Endothelial cell (in vitro differentiated cells): Measurements from ENCODE around the gene PDE4A. TPM values are rescaled to one million over a fixed set of nuclear protein-coding genes. Genes with fewer than 3 reads are reported as not detected.
A peak's percentile ranks its signal among the peaks of the same experiment; 100 is the strongest.

Experiments used
- DNase-seq: peaks from one replicate; pipeline ENCODE4 v3.0.0; 2021; ENCODE audit warnings: low spot score
- H3K27ac Mint-ChIP-seq: one replicate; pipeline ENCODE4 v1.8.0; 2021; ENCODE audit warnings: mixed read lengths, inconsistent platforms; ENCODE audit not compliant: unreplicated experiment
- H3K27me3 Mint-ChIP-seq: one replicate; pipeline ENCODE4 v1.8.0; 2021; ENCODE audit warnings: mild to moderate bottlenecking, moderate library complexity, mixed read lengths, inconsistent platforms; ENCODE audit not compliant: unreplicated experiment
- H3K36me3 Mint-ChIP-seq: one replicate; pipeline ENCODE4 v1.8.0; 2021; ENCODE audit warnings: mild to moderate bottlenecking, low read depth, mixed read lengths, inconsistent platforms; ENCODE audit not compliant: unreplicated experiment
- H3K4me1 Mint-ChIP-seq: one replicate; pipeline ENCODE4 v1.8.0; 2021; ENCODE audit warnings: mild to moderate bottlenecking, mixed read lengths, inconsistent platforms; ENCODE audit not compliant: unreplicated experiment
- H3K4me3 Mint-ChIP-seq: one replicate; pipeline ENCODE4 v1.8.0; 2021; ENCODE audit warnings: mild to moderate bottlenecking, mixed read lengths, inconsistent platforms; ENCODE audit not compliant: unreplicated experiment
- H3K9me3 Mint-ChIP-seq: one replicate; pipeline ENCODE4 v1.8.0; 2021; ENCODE audit warnings: mixed read lengths, inconsistent platforms; ENCODE audit not compliant: unreplicated experiment
- microRNA-seq: library from miRNA; unstranded; fragments of <30 nt; microRNA quantifications from one replicate; pipeline ENCODE4, GENCODE V29; 2020; ENCODE audit not compliant: unreplicated experiment
- total RNA-seq: library from RNA; stranded (reverse); fragmentation: NEBNext Ultra II Directional; extraction: Animal tissue kit (Norgen Biotek cat#: 25700); gene quantifications from one replicate; pipeline ENCODE4 v1.2.1, GENCODE V29; 2021; ENCODE audit not compliant: unreplicated experiment
- TF ChIP-seq, protein P1 (sequence below): fragments of 200-600 bp; sonication (generic); IDR thresholded peaks from one replicate; pipeline ENCODE4 v1.5.0; 2021; ENCODE audit warnings: antibody characterized with exemption; ENCODE audit not compliant: unreplicated experiment

Gene PDE4A
- total RNA-seq, 1 donor from 2014 or later = 0.46 TPM

DNA sequence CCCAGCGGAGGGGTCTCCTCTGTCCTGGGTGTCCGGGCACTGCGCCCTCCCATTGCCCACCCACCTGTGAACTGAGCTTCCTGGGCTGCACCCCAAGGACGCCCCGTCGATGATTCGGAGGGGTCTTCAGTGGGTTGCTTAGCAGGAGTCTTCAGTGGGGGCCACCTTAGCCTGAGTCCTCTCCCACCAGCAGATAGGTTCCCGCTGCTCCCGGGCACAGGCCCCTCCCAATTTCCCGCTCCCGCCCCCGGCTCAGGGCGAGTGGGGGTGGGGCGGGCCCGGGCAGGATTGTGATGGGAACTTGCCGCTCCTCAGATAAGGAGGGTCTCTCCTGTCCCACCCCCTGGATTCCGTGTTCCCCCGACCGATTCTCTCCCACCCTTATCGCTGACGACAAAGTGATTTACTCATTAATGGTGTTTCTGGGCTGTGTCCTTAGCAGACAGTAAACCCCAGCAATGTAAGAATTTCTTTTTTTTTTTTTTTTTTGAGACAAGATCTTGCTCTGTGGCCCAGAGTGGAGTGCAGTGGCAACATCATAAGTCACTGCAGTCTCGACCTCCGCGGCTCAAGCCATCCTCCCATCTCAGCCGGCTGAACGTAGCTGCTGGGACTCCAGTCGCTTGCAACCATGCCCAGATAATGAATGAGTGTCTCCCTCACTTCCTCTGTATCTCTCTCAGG, 97.6 kb downstream of the PDE4A start:
- H3K27me3 Mint-ChIP-seq = peaks cover 42% of the 10 kb centered on the region
- peaks cover 18% of the 10 kb centered on the region for H3K4me1 Mint-ChIP-seq
- H3K27ac Mint-ChIP-seq = no peak overlapping the region
- H3K9me3 Mint-ChIP-seq = no peaks in the 10 kb centered on the region
- no peak for DNase-seq
- TF ChIP-seq, protein P1, sequence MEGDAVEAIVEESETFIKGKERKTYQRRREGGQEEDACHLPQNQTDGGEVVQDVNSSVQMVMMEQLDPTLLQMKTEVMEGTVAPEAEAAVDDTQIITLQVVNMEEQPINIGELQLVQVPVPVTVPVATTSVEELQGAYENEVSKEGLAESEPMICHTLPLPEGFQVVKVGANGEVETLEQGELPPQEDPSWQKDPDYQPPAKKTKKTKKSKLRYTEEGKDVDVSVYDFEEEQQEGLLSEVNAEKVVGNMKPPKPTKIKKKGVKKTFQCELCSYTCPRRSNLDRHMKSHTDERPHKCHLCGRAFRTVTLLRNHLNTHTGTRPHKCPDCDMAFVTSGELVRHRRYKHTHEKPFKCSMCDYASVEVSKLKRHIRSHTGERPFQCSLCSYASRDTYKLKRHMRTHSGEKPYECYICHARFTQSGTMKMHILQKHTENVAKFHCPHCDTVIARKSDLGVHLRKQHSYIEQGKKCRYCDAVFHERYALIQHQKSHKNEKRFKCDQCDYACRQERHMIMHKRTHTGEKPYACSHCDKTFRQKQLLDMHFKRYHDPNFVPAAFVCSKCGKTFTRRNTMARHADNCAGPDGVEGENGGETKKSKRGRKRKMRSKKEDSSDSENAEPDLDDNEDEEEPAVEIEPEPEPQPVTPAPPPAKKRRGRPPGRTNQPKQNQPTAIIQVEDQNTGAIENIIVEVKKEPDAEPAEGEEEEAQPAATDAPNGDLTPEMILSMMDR = no peak
- H3K4me3 Mint-ChIP-seq = peak overlapping the region; percentile 26
- H3K36me3 Mint-ChIP-seq = peaks cover 7% of the 10 kb centered on the region

GRCh38 chr19:10518444-10519361, 98.4 kb downstream of the PDE4A start:
- H3K9me3 Mint-ChIP-seq = no peaks in the 10 kb centered on the region
- peaks cover 35% of the 10 kb centered on the region for H3K27me3 Mint-ChIP-seq
- no peak overlapping the region for H3K27ac Mint-ChIP-seq
- H3K4me1 Mint-ChIP-seq = peaks cover 18% of the 10 kb centered on the region
- peaks cover 7% of the 10 kb centered on the region for H3K36me3 Mint-ChIP-seq
- no peak for DNase-seq
- TF ChIP-seq, protein P1 = no peak
- peak overlapping the region; percentile 60 for H3K4me3 Mint-ChIP-seq

Small RNA genes within 50 kb of the gene (microRNA-seq; reads per million reads assigned to microRNA genes)
- 1.5 reads per million, percentile 23 among the genes with 10 or more reads in this experiment for gene MIR1181

Other genes with a start within 250 kb of the PDE4A start
- gene DNMT1, start 225.6 kb upstream of the PDE4A start, total RNA-seq = 119 TPM
- gene S1PR2, start 189.2 kb upstream of the PDE4A start, total RNA-seq = 9.3 TPM
- gene MRPL4, start 168.3 kb upstream of the PDE4A start, total RNA-seq = 51.3 TPM
- gene ICAM1, start 149.4 kb upstream of the PDE4A start, total RNA-seq = 7.2 TPM
- 0.36 TPM for gene ICAM4, start 133.6 kb upstream of the PDE4A start, total RNA-seq
- not detected for gene ICAM5, start 130.6 kb upstream of the PDE4A start, total RNA-seq
- gene ZGLP1, start 110.7 kb upstream of the PDE4A start, total RNA-seq = 8.2 TPM
- gene FDX2, start 104.5 kb upstream of the PDE4A start, total RNA-seq = 18.9 TPM
- 46.1 TPM for gene RAVER1, start 87.0 kb upstream of the PDE4A start, total RNA-seq
- 24.9 TPM for gene ICAM3, start 80.9 kb upstream of the PDE4A start, total RNA-seq
- gene TYK2, start 40.0 kb upstream of the PDE4A start, total RNA-seq = 143 TPM
- gene CDC37, start 17.0 kb upstream of the PDE4A start, total RNA-seq = 386 TPM
- gene KEAP1, start 82.8 kb downstream of the PDE4A start, total RNA-seq = 56.4 TPM
- not detected for gene S1PR5, start 96.9 kb downstream of the PDE4A start, total RNA-seq
- gene ATG4D, start 123.4 kb downstream of the PDE4A start, total RNA-seq = 11.8 TPM
- 25.2 TPM for gene KRI1, start 145.5 kb downstream of the PDE4A start, total RNA-seq
- gene CDKN2D, start 148.4 kb downstream of the PDE4A start, total RNA-seq = 8.1 TPM
- gene AP1M2, start 166.8 kb downstream of the PDE4A start, total RNA-seq = 7.5 TPM
- 272 TPM for gene SLC44A2, start 205.0 kb downstream of the PDE4A start, total RNA-seq
- gene ILF3, start 233.8 kb downstream of the PDE4A start, total RNA-seq = 330 TPM